ENCODE measurements around the gene EZH1. TPM values are rescaled to one million over a fixed set of nuclear protein-coding genes. Genes with fewer than 3 reads are reported as not detected.

The EZH1 gene
- total RNA-seq, 1 donor from 2014 or later, result 73.7 TPM

DNA sequence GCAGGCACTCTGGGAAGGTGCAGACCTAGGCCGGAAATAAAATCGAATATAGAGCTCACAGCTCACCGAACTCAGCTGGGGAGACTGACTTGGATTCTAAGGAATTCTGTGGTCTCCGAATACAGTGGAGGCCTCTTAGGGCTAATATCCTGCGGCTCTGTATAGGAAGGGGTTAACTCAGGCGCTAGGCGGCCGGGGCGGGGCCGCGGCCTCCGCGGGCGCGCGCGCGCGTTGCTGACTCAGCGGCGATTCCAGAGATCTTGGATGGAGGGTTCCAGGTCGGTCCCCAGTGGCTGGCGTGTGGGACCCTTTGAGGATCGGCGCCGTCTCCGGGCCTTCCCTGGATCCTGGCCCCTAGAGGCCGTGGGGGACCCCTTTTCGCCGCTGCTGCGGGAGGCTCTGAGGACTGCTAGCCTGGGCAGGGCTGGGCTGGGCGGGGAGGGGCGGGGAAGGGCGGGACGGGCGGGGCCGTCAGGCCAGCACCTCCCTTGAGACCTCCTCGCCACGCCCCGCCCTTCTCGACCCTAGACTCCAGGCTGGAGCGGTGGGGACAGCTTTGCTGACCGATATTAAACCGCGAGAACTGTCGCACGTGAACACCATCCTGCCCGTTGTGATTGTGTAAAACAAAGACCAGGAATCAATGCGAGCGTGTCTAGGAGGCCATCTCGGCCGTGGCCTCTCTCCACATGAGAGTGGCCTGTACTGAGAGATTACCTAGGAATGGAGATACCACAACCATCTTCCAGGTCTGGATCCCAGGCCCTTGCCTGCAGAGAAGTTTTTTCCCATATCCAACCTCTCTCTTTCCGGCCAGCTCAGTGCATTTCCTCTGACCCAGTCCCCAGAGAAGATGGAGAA is 66.7 kb downstream of the EZH1 start:
- intact Hi-C loops (cut with DNase I), result loop anchor here (2.0 kb wide), 1 partner anchor 99 kb away; no protein-coding TSS in a partner anchor
- Histone ChIP-seq H3K36me3 (peaks cover 0 to 7% of the 10 kb centered on the region in 2 donors), H3K27ac (peak overlapping the region; percentile 98), H3K9me3 (no peaks in the 10 kb centered on the region), H3K27me3 (no peaks in the 10 kb centered on the region), H3K4me1 (peaks cover 80% of the 10 kb centered on the region), H3K4me3 (peak overlapping the region; percentile 70 to 92)
- peak in 1 of 2 donors; percentile 95 for DNase-seq (ENCODE audit: extremely low spot score in 2 of 2)
- TF ChIP-seq POLR2AphosphoS5 (IDR thresholded peaks at IDR 0.05; ENCODE audit: insufficient read depth in 1 of 2, low read depth in 1 of 2), result peak; percentile 16 to 66
- peak in 1 of 2 donors; percentile 45 for TF ChIP-seq POLR2A (IDR thresholded peaks at IDR 0.05)
- TF ChIP-seq, protein P1, sequence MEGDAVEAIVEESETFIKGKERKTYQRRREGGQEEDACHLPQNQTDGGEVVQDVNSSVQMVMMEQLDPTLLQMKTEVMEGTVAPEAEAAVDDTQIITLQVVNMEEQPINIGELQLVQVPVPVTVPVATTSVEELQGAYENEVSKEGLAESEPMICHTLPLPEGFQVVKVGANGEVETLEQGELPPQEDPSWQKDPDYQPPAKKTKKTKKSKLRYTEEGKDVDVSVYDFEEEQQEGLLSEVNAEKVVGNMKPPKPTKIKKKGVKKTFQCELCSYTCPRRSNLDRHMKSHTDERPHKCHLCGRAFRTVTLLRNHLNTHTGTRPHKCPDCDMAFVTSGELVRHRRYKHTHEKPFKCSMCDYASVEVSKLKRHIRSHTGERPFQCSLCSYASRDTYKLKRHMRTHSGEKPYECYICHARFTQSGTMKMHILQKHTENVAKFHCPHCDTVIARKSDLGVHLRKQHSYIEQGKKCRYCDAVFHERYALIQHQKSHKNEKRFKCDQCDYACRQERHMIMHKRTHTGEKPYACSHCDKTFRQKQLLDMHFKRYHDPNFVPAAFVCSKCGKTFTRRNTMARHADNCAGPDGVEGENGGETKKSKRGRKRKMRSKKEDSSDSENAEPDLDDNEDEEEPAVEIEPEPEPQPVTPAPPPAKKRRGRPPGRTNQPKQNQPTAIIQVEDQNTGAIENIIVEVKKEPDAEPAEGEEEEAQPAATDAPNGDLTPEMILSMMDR (IDR thresholded peaks at IDR 0.05), result no peak

DNA sequence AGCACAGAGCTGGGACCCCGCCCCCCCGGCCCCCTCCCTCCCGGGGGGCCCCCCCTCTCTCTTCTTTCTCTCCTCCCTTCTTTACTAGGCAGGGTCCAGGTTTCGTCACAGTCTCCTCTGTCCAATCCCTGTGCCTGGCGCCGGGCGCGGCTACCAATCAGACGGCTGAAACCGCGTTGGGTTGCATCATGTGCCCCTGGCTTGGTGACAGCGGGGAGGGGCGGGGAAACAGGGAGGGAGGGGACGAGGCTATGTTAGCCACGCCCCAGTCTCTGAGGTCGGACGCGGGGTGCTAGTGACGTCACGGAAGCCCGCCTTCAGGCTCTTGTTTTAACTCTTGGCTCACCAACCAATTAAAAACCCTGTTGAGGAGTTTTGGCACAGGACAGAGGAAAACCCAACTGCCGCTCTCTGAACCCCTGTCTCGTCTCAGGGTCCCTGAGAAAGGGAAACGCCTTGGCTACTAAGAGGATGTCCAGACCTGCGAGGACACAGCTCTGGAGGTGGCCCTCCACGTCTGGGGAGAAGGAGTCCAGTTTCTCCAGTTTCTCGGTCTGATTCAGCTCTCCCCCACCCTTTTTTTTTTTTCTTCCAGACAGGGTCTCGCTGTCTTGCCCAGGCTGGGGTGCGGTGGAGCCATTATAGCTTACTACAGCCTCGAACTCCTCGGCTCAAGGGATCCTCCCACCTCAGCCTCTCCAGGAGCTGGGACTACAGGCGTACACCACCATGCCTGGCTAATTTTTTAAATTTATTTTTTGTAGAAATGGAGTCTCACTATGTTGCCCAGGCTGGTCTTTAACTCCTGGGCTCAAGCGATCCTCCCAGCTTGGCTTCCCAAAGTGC is 67.6 kb downstream of the EZH1 start:
- H3K9me3 ChIP-seq, result no peaks in the 10 kb centered on the region
- H3K4me1 ChIP-seq, result peaks cover 81% of the 10 kb centered on the region
- DNase-seq (ENCODE audit: extremely low spot score in 2 of 2), result peak; percentile 99 to 100
- TF ChIP-seq POLR2AphosphoS5 (IDR thresholded peaks at IDR 0.05; ENCODE audit: insufficient read depth in 1 of 2, low read depth in 1 of 2) (peak in 1 of 2 donors; percentile 85), POLR2A (IDR thresholded peaks at IDR 0.05) (no peak)
- TF ChIP-seq, protein P1 (IDR thresholded peaks at IDR 0.05), result no peak
- intact Hi-C loops (cut with DNase I), result no loop called here
- H3K36me3 ChIP-seq, result peaks cover 0 to 13% of the 10 kb centered on the region in 2 donors
- H3K4me3 ChIP-seq, result peak overlapping the region; percentile 86 to 92
- H3K27me3 ChIP-seq, result no peaks in the 10 kb centered on the region
- peak overlapping the region; percentile 98 for H3K27ac ChIP-seq

DNA sequence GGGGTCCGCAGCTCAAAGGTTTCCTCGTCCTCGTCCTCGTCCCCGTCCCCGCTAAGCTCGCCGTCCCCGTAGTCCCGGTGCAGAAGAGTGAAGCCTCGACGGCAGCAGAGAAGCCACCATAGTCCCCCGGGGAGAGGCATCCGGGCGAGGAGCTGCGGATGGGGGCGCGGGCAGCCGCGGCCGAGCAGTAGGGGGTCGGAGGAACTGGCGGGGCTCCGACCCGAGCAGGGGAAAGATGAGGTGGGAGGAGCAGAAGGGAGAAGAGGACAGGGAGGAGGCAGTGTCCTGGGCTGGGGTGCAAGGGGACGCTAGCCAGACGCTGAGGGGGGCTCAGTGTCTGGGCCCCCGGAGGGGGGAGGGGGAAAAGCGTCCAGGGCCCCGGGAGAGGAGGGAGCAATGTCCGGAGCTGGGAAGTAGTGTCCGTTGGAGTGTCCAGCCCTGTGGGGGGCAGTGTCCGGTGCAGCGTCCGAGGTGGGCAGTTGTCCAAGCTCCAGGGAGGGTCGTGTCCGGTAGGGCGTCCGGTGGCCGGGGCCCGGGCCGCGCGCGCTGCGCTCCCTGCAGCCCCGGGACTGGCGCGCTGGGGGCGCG is 68.3 kb downstream of the EZH1 start, which contains the start of gene PLEKHH3:
PLEKHH3 (minus strand) TSS at position 571 of the 588 bp plus-strand sequence; CDS start at position 140, 431 bp downstream.
- intact Hi-C loops (cut with DNase I), result no loop called here
- no peaks in the 10 kb centered on the region for H3K27me3 ChIP-seq

DNA sequence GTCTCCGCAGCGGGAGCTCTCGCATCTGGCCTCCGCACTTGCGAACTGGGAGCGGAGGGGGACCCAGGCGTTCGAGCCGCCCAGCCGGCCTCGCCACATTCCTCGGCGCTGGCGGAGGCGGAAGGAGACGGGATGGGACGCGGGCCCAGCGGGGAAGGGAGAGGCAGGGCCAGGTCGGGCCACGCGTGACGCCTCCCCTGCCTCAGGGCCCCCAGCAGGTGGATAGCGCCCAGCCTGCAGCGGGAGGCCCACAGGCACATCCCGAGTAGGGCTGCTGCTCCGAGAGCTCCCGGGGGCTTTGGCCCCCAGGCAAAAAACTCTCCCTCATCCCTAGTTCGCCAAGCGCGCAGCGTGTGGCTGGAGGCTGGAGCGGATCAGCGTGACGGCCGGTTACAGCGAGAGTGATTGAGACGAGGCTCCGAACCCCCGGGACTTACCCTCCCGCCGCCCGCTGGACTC is 68.8 kb downstream of the EZH1 start:
- H3K27me3 ChIP-seq, result no peaks in the 10 kb centered on the region
- DNase-seq (ENCODE audit: extremely low spot score in 2 of 2), result no peak
- peak; percentile 41 to 56 for TF ChIP-seq POLR2AphosphoS5 (IDR thresholded peaks at IDR 0.05; ENCODE audit: insufficient read depth in 1 of 2, low read depth in 1 of 2)
- no peak for TF ChIP-seq POLR2A (IDR thresholded peaks at IDR 0.05)

More for the DNA sequence above, 68.3 kb downstream of the EZH1 start, which contains the start of gene PLEKHH3:
- Histone ChIP-seq H3K4me1 (peaks cover 81% of the 10 kb centered on the region), H3K9me3 (no peaks in the 10 kb centered on the region), H3K27ac (peak within 1 kb of the TSS; percentile 98), H3K4me3 (peak within 1 kb of the TSS; percentile 86 to 92), H3K36me3 (peaks cover 0 to 19% of the 10 kb centered on the region in 2 donors)
- TF ChIP-seq, protein P1 (IDR thresholded peaks at IDR 0.05), result no peak
- TF ChIP-seq POLR2A (IDR thresholded peaks at IDR 0.05) (peak in 1 of 2 donors; percentile 90), POLR2AphosphoS5 (IDR thresholded peaks at IDR 0.05; ENCODE audit: insufficient read depth in 1 of 2, low read depth in 1 of 2) (peak in 1 of 2 donors; percentile 88)
- DNase-seq (ENCODE audit: extremely low spot score in 2 of 2), result no peak

More for the DNA sequence above, 68.8 kb downstream of the EZH1 start:
- no peaks in the 10 kb centered on the region for H3K9me3 ChIP-seq
- H3K36me3 ChIP-seq, result peaks cover 0 to 25% of the 10 kb centered on the region in 2 donors
- H3K27ac ChIP-seq, result peak overlapping the region; percentile 98
- peaks cover 81% of the 10 kb centered on the region for H3K4me1 ChIP-seq
- intact Hi-C loops (cut with DNase I), result no loop called here
- H3K4me3 ChIP-seq, result peak overlapping the region; percentile 86 to 92
